ENCODE measurements around the gene GFI1B.

GRCh38 chr9:133008824-133009223 lies 30.3 kb downstream of the GFI1B start:
- TF ChIP-seq CTCF (IDR thresholded peaks at IDR 0.05; ENCODE audit: low read depth, low read length) (no peak), POLR2A (IDR thresholded peaks at IDR 0.05; ENCODE audit: extremely low read depth, insufficient read length) (no peak), MAX (IDR thresholded peaks at IDR 0.05; ENCODE audit: low read depth, low read length) (no peak)

Data from NB4 (cell line).